A549 (cell line): ENCODE measurements around the gene TAF11L9. TPM values are rescaled to one million over a fixed set of nuclear protein-coding genes. Genes with fewer than 3 reads are reported as not detected.
"Not testable (repeated sequence)": the region's sequence is repeated elsewhere in the genome, so short reads cannot be mapped to it uniquely, and the experiment has no call there.

ENCODE experiments used
- ATAC-seq, 2 experiments: fragments of 200-7000 bp in 1 of 2; fragments of >200 bp in 1 of 2; cut with Nextera tagmentation in 1 of 2; cut with Tn5 transposase in 1 of 2; 3 replicates each; pipeline versions ENCODE4 v1.8.0 to v1.9.1; 2018 to 2020; ENCODE audit warnings: mild to moderate bottlenecking in 1 of 2, moderate library complexity in 1 of 2
- CTCF ChIA-PET: fragments of 300-600 bp; sonication (Branson Sonifier 250); formaldehyde crosslinking; extraction: SDS; loops from one replicate; lab custom pipeline; 2021; ENCODE audit warnings: antibody characterized with exemption, inconsistent platforms; lab: Yijun Ruan, JAX
- POLR2A ChIA-PET: fragments of 350-600 bp; formaldehyde crosslinking; extraction: SDS; loops from one replicate; lab custom pipeline; 2021; ENCODE audit warnings: antibody characterized with exemption, inconsistent platforms; lab: Yijun Ruan, JAX
- DNase-seq, 2 experiments: peaks; one replicate each; pipeline versions ENCODE4 v3.0.0 to v3.0.0-alpha.2; 2011 to 2016; ENCODE audit warnings: low read depth in 1 of 2, low spot score in 1 of 2
- FAIRE-seq: peaks from 2 replicates; lab custom pipeline; 2011; peaks lifted over from hg19 to GRCh38; lab: Jason Lieb, UNC
- H3K27ac ChIP-seq, 2 experiments: fragments of >200 bp; sonication (Bioruptor Twin); formaldehyde crosslinking; 3 replicates each; pipeline ENCODE4 v1.5.1; 2016 to 2017
- H3K4me1 ChIP-seq: fragments of >200 bp; sonication (Bioruptor Twin); formaldehyde crosslinking; 3 replicates; pipeline ENCODE4 v1.6.1; 2016
- H3K4me2 ChIP-seq: fragments of >200 bp; sonication (Bioruptor Twin); formaldehyde crosslinking; 3 replicates; pipeline ENCODE4 v1.6.1; 2016
- H3K4me3 ChIP-seq: fragments of >200 bp; sonication (Bioruptor Twin); formaldehyde crosslinking; 3 replicates; pipeline ENCODE4 v1.5.1; 2016
- H3K9me3 ChIP-seq: fragments of >200 bp; sonication (Bioruptor Twin); formaldehyde crosslinking; 3 replicates; pipeline ENCODE4 v1.6.1; 2016
- ATOH8 ChIP-seq: fragments of 250-450 bp; sonication (Bioruptor Pico); IDR thresholded peaks from 2 replicates; pipeline ENCODE4 v1.5.0; 2020; ENCODE audit warnings: low read depth, mild to moderate bottlenecking, moderate library complexity
- BCL3 ChIP-seq: fragments of >200 bp; sonication (Bioruptor Twin); formaldehyde crosslinking; IDR thresholded peaks from 3 replicates; pipeline ENCODE4 v1.6.1; 2016
- BHLHE40 ChIP-seq: IDR thresholded peaks from 2 replicates; pipeline ENCODE4 v1.6.1; 2012; ENCODE audit warnings: low read depth, low read length, inconsistent platforms
- CBX2 ChIP-seq: fragments of 200-600 bp; sonication (generic); IDR thresholded peaks from 2 replicates; pipeline ENCODE4 v1.6.1; 2016; ENCODE audit warnings: low read depth, mild to moderate bottlenecking, borderline replicate concordance
- CBX8 ChIP-seq: fragments of 200-600 bp; sonication (generic); IDR thresholded peaks from 2 replicates; pipeline ENCODE4 v1.6.1; 2016
- EHMT2 ChIP-seq: fragments of 200-600 bp; sonication (generic); IDR thresholded peaks from 2 replicates; pipeline ENCODE4 v1.6.1; 2016; ENCODE audit warnings: antibody characterized with exemption, low read depth, mild to moderate bottlenecking, moderate library complexity
- ELK1 ChIP-seq: fragments of 150-350 bp; IDR thresholded peaks from 2 replicates; pipeline ENCODE4 v1.6.1; 2014; ENCODE audit warnings: low read depth, mild to moderate bottlenecking, low read length
- EP300 ChIP-seq, 2 experiments: fragments of >200 bp; sonication (Bioruptor Twin); formaldehyde crosslinking; IDR thresholded peaks; 2 replicates in 1 of 2; 3 replicates in 1 of 2; pipeline ENCODE4 v1.6.1; 2016 to 2017
- FOSL2 ChIP-seq, 2 experiments: fragments of 450-650 bp in 1 of 2; fragments of >200 bp in 1 of 2; sonication (Bioruptor Twin) in 1 of 2; formaldehyde crosslinking; IDR thresholded peaks; 2 replicates each; pipeline versions ENCODE4 v1.5.0 to v1.6.1; 2016 to 2020; ENCODE audit warnings: mild to moderate bottlenecking in 1 of 2, moderate library complexity in 1 of 2
- KDM5A ChIP-seq: fragments of 200-600 bp; sonication (generic); IDR thresholded peaks from 2 replicates; pipeline ENCODE4 v1.6.1; 2016; ENCODE audit warnings: antibody characterized with exemption, mild to moderate bottlenecking
- MAFK ChIP-seq: fragments of 450-650 bp; IDR thresholded peaks from 2 replicates; pipeline ENCODE4 v1.6.1; 2014; ENCODE audit not compliant: partially characterized antibody
- NFE2L2 ChIP-seq: fragments of 150-350 bp; conservative IDR thresholded peaks from 2 replicates; pipeline ENCODE4 v1.6.1; 2014; ENCODE audit warnings: low read length
- NPAS2 ChIP-seq: fragments of 250-450 bp; sonication (Bioruptor Pico); IDR thresholded peaks from 2 replicates; pipeline ENCODE4 v1.8.0; 2022; ENCODE audit warnings: mild to moderate bottlenecking, moderate library complexity, borderline replicate concordance
- POLR2AphosphoS2 ChIP-seq: conservative IDR thresholded peaks from 2 replicates; pipeline ENCODE4 v1.6.1; 2012; ENCODE audit warnings: low read length, improper control_type of control experiment, inconsistent platforms
- ZFP36 ChIP-seq: fragments of 450-650 bp; IDR thresholded peaks from 2 replicates; pipeline ENCODE4 v1.6.1; 2014; ENCODE audit warnings: borderline replicate concordance; ENCODE audit not compliant: partially characterized antibody
- ZSCAN20 ChIP-seq: fragments of 250-450 bp; sonication (Bioruptor Pico); IDR thresholded peaks from 2 replicates; pipeline ENCODE4 v1.8.0; 2022; ENCODE audit warnings: mild to moderate bottlenecking, moderate library complexity
- WGBS: methylation state at CpG from one replicate; pipeline ENCODE4 v1.1.6; 2017; ENCODE audit errors: missing lambda C conversion rate; 5-methylcytosine and 5-hydroxymethylcytosine counted together
- polyA minus RNA-seq: library from RNA; depleted of rRNA, polyadenylated mRNA; stranded (reverse); fragments of >200 nt; gene quantifications from 2 replicates; pipeline ENCODE4 v1.2.3, GENCODE V29; 2011; rRNA and poly(A)+ RNA removed
- polyA plus RNA-seq, 4 experiments: library from polyadenylated mRNA; depleted of rRNA in 3 of 4; stranded (reverse); fragments of >200 nt; fragmentation: RNase III in 1 of 4; extraction: RNeasy Plus Mini Kit Qiagen cat#74134 plus additional on column Dnase treatment in 1 of 4; gene quantifications; 2 replicates in 3 of 4; 3 replicates in 1 of 4; pipeline ENCODE4 v1.2.3, GENCODE V29; 2011 to 2017
- TF ChIP-seq, protein P1 (sequence below): fragments of >200 bp; sonication (Bioruptor Twin); formaldehyde crosslinking; IDR thresholded peaks from 2 replicates; pipeline ENCODE4 v1.6.1; 2016
- TF ChIP-seq, protein P2 (sequence below): IDR thresholded peaks from 2 replicates; pipeline ENCODE4 v1.6.1; 2012
- TF ChIP-seq, protein P3 (sequence below): fragments of 200-600 bp; sonication (generic); IDR thresholded peaks from 2 replicates; pipeline ENCODE4 v1.6.1; 2016; ENCODE audit warnings: antibody characterized with exemption, mild to moderate bottlenecking, moderate library complexity
- TF ChIP-seq, protein P4 (sequence below): fragments of 450-650 bp; IDR thresholded peaks from 2 replicates; pipeline ENCODE4 v1.6.1; 2014; ENCODE audit warnings: antibody characterized with exemption

TAF11L9 gene
- polyA plus RNA-seq (2011; rRNA removed) (not detected in 2 replicates), polyA plus RNA-seq (2017; fragmentation: RNase III; extraction: RNeasy Plus Mini Kit Qiagen cat#74134 plus additional on column Dnase treatment) (not detected in 3 replicates), polyA minus RNA-seq (not detected in 2 replicates)
- not detected in 2 replicates for polyA plus RNA-seq (2012; cell fraction: cytosol; rRNA removed)
- polyA plus RNA-seq (2012; cell fraction: nucleus; rRNA removed), result not detected in 2 replicates

- FAIRE-seq, POLR2A ChIA-PET: not testable (repeated sequence)
- WGBS, result 90% methylated on average over 13 of the region's 15 CpGs
These were observed at the start of gene TAF11L9 for GRCh38 chr5:17594255-17594654. Gene TAF11L9 (minus strand): TSS chr5:17594394.

DNA sequence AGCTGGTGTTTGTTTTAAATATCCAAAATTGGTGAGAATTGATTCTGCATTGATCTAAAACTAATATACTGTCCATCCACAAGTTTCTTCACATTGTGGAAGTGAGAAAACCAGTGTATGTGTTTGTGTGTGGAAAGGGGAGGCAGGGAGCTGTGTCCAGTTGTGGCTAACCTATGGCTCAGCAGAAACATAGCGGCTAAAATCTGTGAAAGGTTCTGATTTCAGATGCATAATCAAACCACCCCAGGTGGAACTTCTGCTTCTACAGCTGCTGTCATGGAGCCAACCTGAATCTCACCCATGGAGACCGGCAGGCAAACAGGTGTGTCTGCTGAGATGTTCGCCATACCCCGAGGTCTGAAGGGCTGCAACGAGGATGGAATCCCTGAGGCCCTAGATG, 40.0 kb upstream of the TAF11L9 start, which contains the start of gene TAF11L14:
TSS of gene TAF11L14 (plus strand) at position 301 of the 400 bp plus-strand sequence.
- no peak for DNase-seq
- 57% methylated on average over 5 of the region's 5 CpGs for WGBS
- CTCF ChIA-PET, result interaction anchor here (0.9 to 1.1 kb wide), 3 partner anchors 13 to 435 kb away, joined by 3 to 4 read pairs (median 3); no protein-coding TSS in a partner anchor
- POLR2A ChIA-PET, result no interaction called here
- Histone ChIP-seq H3K4me2 (no peak within 1 kb of the TSS), H3K27ac (no peak within 1 kb of the TSS), H3K4me3 (no peak within 1 kb of the TSS), H3K4me1 (no peaks in the 10 kb centered on the region), H3K9me3 (no peaks in the 10 kb centered on the region)
- TF ChIP-seq, protein P1, sequence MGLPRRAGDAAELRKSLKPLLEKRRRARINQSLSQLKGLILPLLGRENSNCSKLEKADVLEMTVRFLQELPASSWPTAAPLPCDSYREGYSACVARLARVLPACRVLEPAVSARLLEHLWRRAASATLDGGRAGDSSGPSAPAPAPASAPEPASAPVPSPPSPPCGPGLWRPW, result no peak
- TF ChIP-seq, protein P2, sequence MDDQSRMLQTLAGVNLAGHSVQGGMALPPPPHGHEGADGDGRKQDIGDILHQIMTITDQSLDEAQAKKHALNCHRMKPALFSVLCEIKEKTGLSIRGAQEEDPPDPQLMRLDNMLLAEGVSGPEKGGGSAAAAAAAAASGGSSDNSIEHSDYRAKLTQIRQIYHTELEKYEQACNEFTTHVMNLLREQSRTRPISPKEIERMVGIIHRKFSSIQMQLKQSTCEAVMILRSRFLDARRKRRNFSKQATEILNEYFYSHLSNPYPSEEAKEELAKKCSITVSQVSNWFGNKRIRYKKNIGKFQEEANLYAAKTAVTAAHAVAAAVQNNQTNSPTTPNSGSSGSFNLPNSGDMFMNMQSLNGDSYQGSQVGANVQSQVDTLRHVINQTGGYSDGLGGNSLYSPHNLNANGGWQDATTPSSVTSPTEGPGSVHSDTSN, result no peak
- TF ChIP-seq FOSL2 (IDR thresholded peaks at IDR 0.05) (no peak), FOSL2 (CRISPR knock-in tag; IDR thresholded peaks at IDR 0.05) (no peak), POLR2AphosphoS2 (no peak), ZSCAN20 (no peak), ATOH8 (no peak), CBX8 (no peak), EHMT2 (no peak), KDM5A (no peak), BCL3 (no peak), CBX2 (no peak), ZFP36 (no peak), NFE2L2 (no peak), NPAS2 (no peak), BHLHE40 (no peak), EP300 (IDR thresholded peaks at IDR 0.05) (no peak), MAFK (no peak), ELK1 (no peak)
- TF ChIP-seq, protein P3, sequence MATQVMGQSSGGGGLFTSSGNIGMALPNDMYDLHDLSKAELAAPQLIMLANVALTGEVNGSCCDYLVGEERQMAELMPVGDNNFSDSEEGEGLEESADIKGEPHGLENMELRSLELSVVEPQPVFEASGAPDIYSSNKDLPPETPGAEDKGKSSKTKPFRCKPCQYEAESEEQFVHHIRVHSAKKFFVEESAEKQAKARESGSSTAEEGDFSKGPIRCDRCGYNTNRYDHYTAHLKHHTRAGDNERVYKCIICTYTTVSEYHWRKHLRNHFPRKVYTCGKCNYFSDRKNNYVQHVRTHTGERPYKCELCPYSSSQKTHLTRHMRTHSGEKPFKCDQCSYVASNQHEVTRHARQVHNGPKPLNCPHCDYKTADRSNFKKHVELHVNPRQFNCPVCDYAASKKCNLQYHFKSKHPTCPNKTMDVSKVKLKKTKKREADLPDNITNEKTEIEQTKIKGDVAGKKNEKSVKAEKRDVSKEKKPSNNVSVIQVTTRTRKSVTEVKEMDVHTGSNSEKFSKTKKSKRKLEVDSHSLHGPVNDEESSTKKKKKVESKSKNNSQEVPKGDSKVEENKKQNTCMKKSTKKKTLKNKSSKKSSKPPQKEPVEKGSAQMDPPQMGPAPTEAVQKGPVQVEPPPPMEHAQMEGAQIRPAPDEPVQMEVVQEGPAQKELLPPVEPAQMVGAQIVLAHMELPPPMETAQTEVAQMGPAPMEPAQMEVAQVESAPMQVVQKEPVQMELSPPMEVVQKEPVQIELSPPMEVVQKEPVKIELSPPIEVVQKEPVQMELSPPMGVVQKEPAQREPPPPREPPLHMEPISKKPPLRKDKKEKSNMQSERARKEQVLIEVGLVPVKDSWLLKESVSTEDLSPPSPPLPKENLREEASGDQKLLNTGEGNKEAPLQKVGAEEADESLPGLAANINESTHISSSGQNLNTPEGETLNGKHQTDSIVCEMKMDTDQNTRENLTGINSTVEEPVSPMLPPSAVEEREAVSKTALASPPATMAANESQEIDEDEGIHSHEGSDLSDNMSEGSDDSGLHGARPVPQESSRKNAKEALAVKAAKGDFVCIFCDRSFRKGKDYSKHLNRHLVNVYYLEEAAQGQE, result no peak
- TF ChIP-seq, protein P4, sequence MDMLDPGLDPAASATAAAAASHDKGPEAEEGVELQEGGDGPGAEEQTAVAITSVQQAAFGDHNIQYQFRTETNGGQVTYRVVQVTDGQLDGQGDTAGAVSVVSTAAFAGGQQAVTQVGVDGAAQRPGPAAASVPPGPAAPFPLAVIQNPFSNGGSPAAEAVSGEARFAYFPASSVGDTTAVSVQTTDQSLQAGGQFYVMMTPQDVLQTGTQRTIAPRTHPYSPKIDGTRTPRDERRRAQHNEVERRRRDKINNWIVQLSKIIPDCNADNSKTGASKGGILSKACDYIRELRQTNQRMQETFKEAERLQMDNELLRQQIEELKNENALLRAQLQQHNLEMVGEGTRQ, result no peak
- no peak for FAIRE-seq
- no peak for ATAC-seq

More at GRCh38 chr5:17594255-17594654, at the start of gene TAF11L9:
- H3K9me3 ChIP-seq, CTCF ChIA-PET, H3K4me3 ChIP-seq, H3K27ac ChIP-seq, H3K4me2 ChIP-seq, DNase-seq, ATAC-seq, H3K4me1 ChIP-seq: not testable (repeated sequence)

DNA sequence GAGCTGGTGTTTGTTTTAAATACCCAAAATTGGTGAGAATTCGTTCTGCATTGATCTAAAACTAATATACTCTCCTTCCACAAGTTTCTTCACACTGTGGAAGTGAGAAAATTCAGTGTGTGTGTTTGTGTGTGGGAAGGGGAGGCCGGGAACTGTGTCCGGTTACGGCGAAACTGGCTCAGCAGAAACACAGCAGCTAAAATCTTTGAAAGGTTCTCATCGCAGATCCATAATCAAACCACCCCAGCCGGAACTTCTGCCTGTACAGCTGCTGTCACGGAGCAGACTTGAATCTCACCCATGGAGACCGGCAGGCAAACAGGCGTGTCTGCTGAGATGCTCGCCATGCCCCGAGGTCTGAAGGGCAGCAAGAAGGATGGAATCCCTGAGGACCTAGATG, 37.6 kb upstream of the TAF11L9 start, which contains the start of gene TAF11L13:
TSS of gene TAF11L13 (plus strand) at position 301 of the 400 bp plus-strand sequence.
- DNase-seq, CTCF ChIA-PET, FAIRE-seq, POLR2A ChIA-PET, H3K4me1 ChIP-seq, ATAC-seq, H3K9me3 ChIP-seq, H3K27ac ChIP-seq, H3K4me2 ChIP-seq, H3K4me3 ChIP-seq: not testable (repeated sequence)
- WGBS, result 75% methylated on average over 8 of the region's 12 CpGs
